GM12873 (cell line): ENCODE measurements around the gene RAB20.

ENCODE experiments used
- CTCF ChIP-seq: IDR thresholded peaks from 2 replicates; pipeline ENCODE4 v1.5.1; 2012; ENCODE audit warnings: low read depth, mild to moderate bottlenecking, moderate library complexity, low read length, control low read depth; ENCODE audit not compliant: insufficient read depth; ENCODE audit errors: missing control alignments

Gene RAB20

GRCh38 chr13:110531100-110531499 is 30.4 kb downstream of the RAB20 start:
- no peak for TF ChIP-seq CTCF

GRCh38 chr13:110529522-110530311 is 31.8 kb downstream of the RAB20 start:
- no peak for TF ChIP-seq CTCF

- TF ChIP-seq CTCF: no peak
These were observed 32.6 kb downstream of the RAB20 start for GRCh38 chr13:110528911-110529310.

- TF ChIP-seq CTCF: no peak
These were observed 33.2 kb downstream of the RAB20 start for GRCh38 chr13:110528371-110528770.

- TF ChIP-seq CTCF: peak; percentile 31
These were observed 35.9 kb downstream of the RAB20 start for GRCh38 chr13:110525328-110526319.

- no peak for TF ChIP-seq CTCF
These were observed 36.8 kb downstream of the RAB20 start for GRCh38 chr13:110524541-110525257.

- TF ChIP-seq CTCF: no peak
These were observed 37.5 kb downstream of the RAB20 start for GRCh38 chr13:110523838-110524540.
